ENCODE data around the gene DUSP1.

- TF ChIP-seq GATA2 (IDR thresholded peaks at IDR 0.05; ENCODE audit: low read depth, low read length) (no peak), GATA3 (IDR thresholded peaks at IDR 0.05; ENCODE audit: low read depth, low read length) (no peak)
These were observed 46.7 kb upstream of the DUSP1 start for GRCh38 chr5:172817664-172818063.
